ENCODE measurements around the gene CTBP1. TPM values are rescaled to one million over a fixed set of nuclear protein-coding genes. Genes with fewer than 3 reads are reported as not detected.

Gene CTBP1
- polyA plus RNA-seq, 3 donors, result 21.3 to 226 (median 42.1) TPM

- Histone ChIP-seq H3K9ac (ENCODE audit: insufficient read depth, low read length, poor library complexity, severe bottlenecking) (no peak overlapping the region), H3K79me2 (ENCODE audit: insufficient read depth, low read length) (no peaks in the 10 kb centered on the region), H3K36me3 (replicated peaks in 1 of 2; ENCODE audit: control insufficient read depth in 1 of 2, insufficient read depth in 2 of 2, low read length in 2 of 2) (no peaks in the 10 kb centered on the region), H3K4me3 (replicated peaks in 1 of 3; ENCODE audit: low read depth in 2 of 3, low read length in 3 of 3) (no peak overlapping the region), H4K20me1 (ENCODE audit: insufficient read depth, low read length) (no peaks in the 10 kb centered on the region), H2AFZ (ENCODE audit: insufficient read depth, low read depth, low read length, poor library complexity, severe bottlenecking) (no peak overlapping the region), H3K9me3 (replicated peaks in 1 of 2; ENCODE audit: control insufficient read depth in 1 of 2, insufficient read depth in 1 of 2, low read length in 2 of 2) (peaks cover 0 to 14% of the 10 kb centered on the region in 2 donors), H3K4me2 (replicated peaks; ENCODE audit: extremely low read depth, low read length, poor library complexity, severe bottlenecking) (no peak overlapping the region), H3K27ac (ENCODE audit: low read depth in 1 of 2, low read length in 2 of 2) (no peak overlapping the region), H3K27me3 (ENCODE audit: control insufficient read depth in 2 of 2, insufficient read depth in 2 of 2, low read length in 2 of 2) (peaks cover 23 to 63% of the 10 kb centered on the region in 2 donors), H3K4me1 (ENCODE audit: control insufficient read depth in 1 of 2, insufficient read depth in 2 of 2, low read length in 2 of 2) (peaks cover 30 to 45% of the 10 kb centered on the region in 2 donors)
- intact Hi-C loops (cut with micrococcal nuclease), result loop anchor here (5.0 to 10.0 kb wide), 3 partner anchors 33 to 78 kb away; partner anchors contain the start of gene CTBP1 (in 1 of the 2)
- Mint-ChIP-seq H3K27me3 (ENCODE audit: low read depth in 3 of 3) (peaks cover 43 to 65% (median 65%) of the 10 kb centered on the region in 3 donors), H3K27ac (peak overlapping the region in 5 of 7 donors; percentile 6 to 83 (median 73)), H3K4me3 (peak overlapping the region; percentile 16 to 67), H3K36me3 (peaks cover 10 to 12% of the 10 kb centered on the region in 2 donors), H3K4me1 (peaks cover 30% of the 10 kb centered on the region), H3K9me3 (peaks cover 0 to 15% (median 2%) of the 10 kb centered on the region in 7 donors)
- DNase-seq, result no peak
- 92% methylated on average over 16 of the region's 17 CpGs for WGBS (ENCODE audit: insufficient coverage)
- TF ChIP-seq CTCF (IDR thresholded peaks at IDR 0.05), result no peak
Observed at GRCh38 chr4:1169171-1169671, 79.7 kb downstream of the CTBP1 start.

- peak overlapping the region in 1 of 2 donors; percentile 75 for H3K27ac ChIP-seq (ENCODE audit: low read depth in 1 of 2, low read length in 2 of 2)
- H4K20me1 ChIP-seq (ENCODE audit: insufficient read depth, low read length), result no peaks in the 10 kb centered on the region
- H3K4me1 ChIP-seq (ENCODE audit: control insufficient read depth in 1 of 2, insufficient read depth in 2 of 2, low read length in 2 of 2), result peaks cover 38 to 52% of the 10 kb centered on the region in 2 donors
- no peak overlapping the region for H3K9ac ChIP-seq (ENCODE audit: insufficient read depth, low read length, poor library complexity, severe bottlenecking)
- H3K4me2 ChIP-seq (replicated peaks; ENCODE audit: extremely low read depth, low read length, poor library complexity, severe bottlenecking), result peak overlapping the region; percentile 93
- 88% methylated on average over 21 of the region's 21 CpGs for WGBS (ENCODE audit: insufficient coverage)
- H3K79me2 ChIP-seq (ENCODE audit: insufficient read depth, low read length), result no peaks in the 10 kb centered on the region
- no peak for TF ChIP-seq CTCF (IDR thresholded peaks at IDR 0.05)
- peaks cover 7 to 10% of the 10 kb centered on the region in 2 donors for H3K36me3 Mint-ChIP-seq
- H3K27me3 ChIP-seq (ENCODE audit: control insufficient read depth in 2 of 2, insufficient read depth in 2 of 2, low read length in 2 of 2), result peaks cover 23 to 55% of the 10 kb centered on the region in 2 donors
- peak overlapping the region; percentile 99 for H2AFZ ChIP-seq (ENCODE audit: insufficient read depth, low read depth, low read length, poor library complexity, severe bottlenecking)
- peaks cover 0 to 14% of the 10 kb centered on the region in 2 donors for H3K9me3 ChIP-seq (replicated peaks in 1 of 2; ENCODE audit: control insufficient read depth in 1 of 2, insufficient read depth in 1 of 2, low read length in 2 of 2)
- no peak for DNase-seq
- H3K36me3 ChIP-seq (replicated peaks in 1 of 2; ENCODE audit: control insufficient read depth in 1 of 2, insufficient read depth in 2 of 2, low read length in 2 of 2), result no peaks in the 10 kb centered on the region
- peaks cover 35 to 58% (median 57%) of the 10 kb centered on the region in 3 donors for H3K27me3 Mint-ChIP-seq (ENCODE audit: low read depth in 3 of 3)
- peaks cover 0 to 16% (median 5%) of the 10 kb centered on the region in 7 donors for H3K9me3 Mint-ChIP-seq
- intact Hi-C loops (cut with micrococcal nuclease), result loop anchor here (5.0 to 10.0 kb wide), 3 partner anchors 34 to 79 kb away; partner anchors contain the start of gene CTBP1 (in 1 of the 2)
- peak overlapping the region; percentile 26 to 86 (median 73) for H3K27ac Mint-ChIP-seq
- peaks cover 38% of the 10 kb centered on the region for H3K4me1 Mint-ChIP-seq
- peak overlapping the region; percentile 84 to 87 for H3K4me3 Mint-ChIP-seq
- peak overlapping the region; percentile 69 to 89 (median 86) for H3K4me3 ChIP-seq (replicated peaks in 1 of 3; ENCODE audit: low read depth in 2 of 3, low read length in 3 of 3)
Observed at GRCh38 chr4:1168191-1169101, 80.5 kb downstream of the CTBP1 start.
